Fibroblast of lung (primary cell): ENCODE results near the gene NOS1AP.

Experiments used
- CTCF ChIP-seq, 2 donors: IDR thresholded peaks in 1 of 2; conservative IDR thresholded peaks in 1 of 2; 1 replicate in 1 of 2; 2 replicates in 1 of 2; pipeline ENCODE4 v1.5.1; 2011 to 2012; ENCODE audit warnings: low read length in 2 of 2, control low read depth in 1 of 2, inconsistent platforms in 1 of 2, low read depth in 1 of 2, mild to moderate bottlenecking in 1 of 2
- EZH2 ChIP-seq: IDR thresholded peaks from 2 replicates; pipeline ENCODE4 v1.5.1; 2012; ENCODE audit warnings: low read length, control low read depth, mild to moderate bottlenecking; ENCODE audit errors: missing control alignments

GRCh38 chr1:162259894-162260455 lies 190.5 kb downstream of the NOS1AP start:
- TF ChIP-seq CTCF (conservative IDR thresholded peaks at IDR 0.05 in 1 of 2, IDR thresholded peaks at IDR 0.05 in 1 of 2; ENCODE audit: low read depth in 1 of 2, low read length in 2 of 2), result no peak
- TF ChIP-seq EZH2, result no peak
